GM23338 (cell line): Measurements from ENCODE around the gene FBXW8.

ENCODE experiments used
- EZH2phosphoT487 ChIP-seq: fragments of 200-600 bp; sonication (generic); IDR thresholded peaks from one replicate; pipeline ENCODE4 v1.8.1; 2018; ENCODE audit warnings: antibody characterized with exemption; ENCODE audit not compliant: unreplicated experiment
- POLR2AphosphoS5 ChIP-seq: IDR thresholded peaks from 2 replicates; pipeline ENCODE4 v1.6.1; 2016; ENCODE audit warnings: antibody characterized with exemption, low read depth
- TF ChIP-seq, protein P1 (sequence below), 2 experiments: fragments of 200-600 bp in 1 of 2; sonication (generic) in 1 of 2; conservative IDR thresholded peaks; 2 replicates each; pipeline versions ENCODE4 v1.5.1 to v1.6.1; 2016 to 2017; ENCODE audit warnings: antibody characterized with exemption in 2 of 2, low read depth in 2 of 2, mild to moderate bottlenecking in 2 of 2, moderate library complexity in 1 of 2

DNA sequence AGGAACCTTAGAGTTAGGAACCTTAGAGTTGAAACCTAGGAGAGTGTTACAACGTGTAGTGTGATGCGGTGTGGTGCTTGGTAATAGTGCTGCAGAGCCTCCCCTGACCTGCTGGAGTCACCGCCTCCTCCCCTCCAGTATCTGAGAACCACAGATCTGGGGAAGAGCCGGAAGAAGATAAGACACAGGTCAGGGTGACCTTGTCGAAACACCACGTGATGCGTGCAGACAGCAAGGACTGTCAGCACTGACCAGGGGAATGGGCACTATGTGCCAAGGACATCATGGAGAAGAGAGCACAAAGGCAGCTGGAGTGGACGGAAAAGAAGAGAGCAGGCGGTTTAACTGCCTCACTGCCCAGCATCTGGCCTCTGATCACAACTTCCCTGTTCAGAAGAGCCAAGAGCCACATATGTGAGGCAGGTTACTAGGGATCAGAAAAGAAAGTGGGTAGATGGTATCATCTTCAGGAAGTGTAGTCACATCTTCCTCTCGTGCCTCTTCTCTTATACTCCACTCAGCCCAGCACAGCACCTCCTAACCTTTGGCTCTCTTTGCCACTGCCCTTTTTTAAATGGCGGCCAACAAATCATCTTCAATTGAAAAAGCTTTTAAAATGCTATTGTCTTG lies 94.8 kb downstream of the FBXW8 start:
- TF ChIP-seq, protein P1, sequence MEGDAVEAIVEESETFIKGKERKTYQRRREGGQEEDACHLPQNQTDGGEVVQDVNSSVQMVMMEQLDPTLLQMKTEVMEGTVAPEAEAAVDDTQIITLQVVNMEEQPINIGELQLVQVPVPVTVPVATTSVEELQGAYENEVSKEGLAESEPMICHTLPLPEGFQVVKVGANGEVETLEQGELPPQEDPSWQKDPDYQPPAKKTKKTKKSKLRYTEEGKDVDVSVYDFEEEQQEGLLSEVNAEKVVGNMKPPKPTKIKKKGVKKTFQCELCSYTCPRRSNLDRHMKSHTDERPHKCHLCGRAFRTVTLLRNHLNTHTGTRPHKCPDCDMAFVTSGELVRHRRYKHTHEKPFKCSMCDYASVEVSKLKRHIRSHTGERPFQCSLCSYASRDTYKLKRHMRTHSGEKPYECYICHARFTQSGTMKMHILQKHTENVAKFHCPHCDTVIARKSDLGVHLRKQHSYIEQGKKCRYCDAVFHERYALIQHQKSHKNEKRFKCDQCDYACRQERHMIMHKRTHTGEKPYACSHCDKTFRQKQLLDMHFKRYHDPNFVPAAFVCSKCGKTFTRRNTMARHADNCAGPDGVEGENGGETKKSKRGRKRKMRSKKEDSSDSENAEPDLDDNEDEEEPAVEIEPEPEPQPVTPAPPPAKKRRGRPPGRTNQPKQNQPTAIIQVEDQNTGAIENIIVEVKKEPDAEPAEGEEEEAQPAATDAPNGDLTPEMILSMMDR (conservative IDR thresholded peaks at IDR 0.05; ENCODE audit: low read depth in 2 of 2) = 0 out of 4 replicates have a peak, but pooled peaks of 1 of the 2 experiments have one; percentile 3
- TF ChIP-seq POLR2AphosphoS5 (no peak), EZH2phosphoT487 (no peak)
